HG02588 (cell line): Measurements from ENCODE around the gene GDNF.
A peak's percentile ranks its signal among the peaks of the same experiment; 100 is the strongest.

Experiments
- ATAC-seq: cut with Tn5 transposase; IDR thresholded peaks from one replicate; pipeline ENCODE4 v1.9.1; 2021; ENCODE audit warnings: mild to moderate bottlenecking, moderate library complexity; ENCODE audit not compliant: unreplicated experiment

The GDNF gene

GRCh38 chr5:37849641-37850040 lies 9.8 kb upstream of the GDNF start:
- ATAC-seq, result no peak

GRCh38 chr5:37847978-37848425 lies 8.2 kb upstream of the GDNF start:
- peak; percentile 91 for ATAC-seq

GRCh38 chr5:37846786-37847310 lies 7.0 kb upstream of the GDNF start:
- ATAC-seq, result no peak

GRCh38 chr5:37844009-37844408 lies 4.2 kb upstream of the GDNF start:
- ATAC-seq, result no peak

- no peak for ATAC-seq
These were observed 2.2 kb upstream of the GDNF start for GRCh38 chr5:37842048-37842447.

GRCh38 chr5:37841203-37841602 lies 1.4 kb upstream of the GDNF start:
- ATAC-seq, result no peak

- peak; percentile 31 for ATAC-seq
These were observed 503 bp upstream of the GDNF start for GRCh38 chr5:37840053-37841034.

- ATAC-seq, result no peak
These were observed 904 bp downstream of the GDNF start for GRCh38 chr5:37838933-37839341.

- ATAC-seq, result no peak
These were observed 1.5 kb downstream of the GDNF start for GRCh38 chr5:37838152-37838932.

GRCh38 chr5:37837414-37838032 lies 2.3 kb downstream of the GDNF start:
- peak; percentile 63 for ATAC-seq

- peak; percentile 3 for ATAC-seq
These were observed 3.0 kb downstream of the GDNF start for GRCh38 chr5:37836592-37837413.

GRCh38 chr5:37836235-37836591 lies 3.6 kb downstream of the GDNF start:
- no peak for ATAC-seq

- ATAC-seq, result no peak
These were observed 4.4 kb downstream of the GDNF start for GRCh38 chr5:37835380-37835973.

GRCh38 chr5:37834542-37835379 lies 5.1 kb downstream of the GDNF start:
- ATAC-seq, result no peak

- ATAC-seq, result no peak
These were observed 5.9 kb downstream of the GDNF start for GRCh38 chr5:37833990-37834389.

GRCh38 chr5:37831821-37832534 lies 7.9 kb downstream of the GDNF start:
- no peak for ATAC-seq

- ATAC-seq, result no peak
These were observed 9.5 kb downstream of the GDNF start for GRCh38 chr5:37830348-37830747.

- ATAC-seq, result no peak
These were observed 14.4 kb downstream of the GDNF start for GRCh38 chr5:37825334-37825915.
